Activated CD8-positive, alpha-beta memory T cell treated with anti-CD3 and anti-CD28 coated beads for 36 hours (primary cell): ENCODE data around the gene ABCB6. TPM values are rescaled to one million over a fixed set of nuclear protein-coding genes. Genes with fewer than 3 reads are reported as not detected.

Experiments
- CTCF ChIA-PET: fragments of 350-600 bp; sonication (Branson Sonifier 250); formaldehyde crosslinking; loops from one replicate; lab custom pipeline; 2021; ENCODE audit warnings: antibody characterized with exemption; lab: Charles Lee
- POLR2A ChIA-PET: fragments of 350-600 bp; sonication (Branson Sonifier 250); formaldehyde crosslinking; loops from one replicate; lab custom pipeline; 2021; ENCODE audit warnings: antibody characterized with exemption; lab: Charles Lee
- total RNA-seq, 2 experiments: library from RNA; stranded (reverse); gene quantifications; one replicate each; pipeline ENCODE4 v1.2.3, GENCODE V29; 2021

ABCB6 gene
- total RNA-seq, 2 experiments from 2014 or later = 20.8 to 25.6 TPM

DNA sequence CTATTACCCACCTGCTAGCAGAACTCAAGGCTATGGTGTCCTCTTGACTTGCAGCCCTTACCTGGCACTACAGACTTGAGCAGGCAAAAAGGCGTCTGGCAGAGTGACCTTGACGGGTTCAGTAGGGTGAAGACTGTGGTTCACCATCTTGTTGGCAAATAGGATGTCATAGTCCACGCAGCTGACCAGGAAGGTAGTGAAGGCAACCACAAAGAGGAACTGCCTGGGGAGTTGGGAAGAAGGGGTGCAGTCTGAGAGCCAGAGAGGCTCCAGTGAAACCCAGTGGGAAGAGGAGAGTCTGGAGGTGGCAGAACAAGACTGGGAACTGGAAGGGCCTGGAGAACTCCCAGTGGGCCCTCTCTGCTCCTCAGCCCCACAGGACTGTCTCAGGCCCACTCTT, 6.6 kb upstream of the ABCB6 start:
- ChIA-PET CTCF (no interaction called here), POLR2A (no interaction called here)

DNA sequence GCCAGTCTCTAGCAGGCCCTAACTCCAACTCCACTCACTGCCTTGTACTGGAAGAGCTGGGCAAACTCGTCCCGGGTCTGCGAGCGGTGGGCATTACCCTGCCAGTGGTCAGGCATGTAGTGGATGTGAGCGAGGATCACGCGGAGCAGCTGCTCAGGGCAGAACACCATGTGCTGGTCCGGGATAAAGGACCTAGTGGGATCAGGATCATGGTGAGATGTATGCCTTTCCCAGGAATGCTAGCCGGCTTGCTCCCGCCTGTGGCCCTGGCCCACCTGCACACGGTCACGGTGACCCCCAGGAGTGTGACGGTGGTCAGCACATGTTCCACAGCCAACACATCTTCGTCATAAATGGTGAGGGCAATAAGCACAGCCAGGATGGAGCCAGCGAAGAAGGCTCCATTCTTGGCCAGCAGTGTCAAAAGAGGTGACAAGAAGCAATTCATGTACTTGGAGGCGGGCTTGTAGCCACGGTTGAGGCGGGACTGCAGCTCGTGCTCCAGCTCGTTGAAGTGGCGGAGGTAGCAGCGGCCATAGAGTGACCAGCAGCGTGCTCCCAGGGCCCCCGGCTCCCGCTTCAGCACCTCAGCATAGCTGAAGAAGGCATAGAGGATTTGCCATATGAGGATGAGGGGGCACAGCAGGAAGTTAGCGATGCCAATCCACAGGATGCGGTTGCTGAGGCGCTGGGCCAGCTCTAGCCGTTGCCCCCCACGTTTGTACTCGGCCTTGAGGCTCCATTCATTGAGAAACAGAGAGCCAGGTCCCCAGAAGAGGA, 5.3 kb upstream of the ABCB6 start:
- ChIA-PET CTCF (interaction anchor here (0.6 kb wide), 1 partner anchor 47 kb away, joined by 3 read pairs; the partner anchor contains the start of gene CNPPD1), POLR2A (no interaction called here)

DNA sequence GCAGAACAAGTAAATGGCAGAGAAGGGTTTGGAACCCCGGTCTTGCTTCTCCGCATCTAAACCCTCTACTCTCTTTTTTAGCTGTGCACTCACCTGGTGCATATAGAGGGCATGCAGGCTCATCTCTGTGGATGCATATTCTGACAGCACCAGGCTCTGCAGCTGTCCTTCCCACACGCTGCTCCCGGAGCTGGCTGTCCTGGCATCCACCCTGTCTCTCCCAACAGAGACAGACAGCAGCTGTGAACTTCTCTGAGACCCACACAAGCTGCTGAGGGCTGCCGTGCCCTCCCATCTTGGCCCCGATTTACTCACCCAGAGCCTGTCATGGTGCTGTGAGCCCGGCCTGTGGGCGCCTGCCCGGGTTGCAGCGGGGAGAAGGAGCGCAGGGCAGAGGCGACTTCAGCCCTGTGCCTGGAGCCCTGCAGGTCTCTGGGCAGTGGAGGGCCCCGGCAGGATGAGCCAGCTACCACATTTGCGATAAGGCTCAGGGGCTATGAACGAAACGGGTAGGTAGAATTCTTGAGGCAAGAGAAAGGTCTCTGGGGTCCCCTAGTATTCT, 3.3 kb upstream of the ABCB6 start:
- ChIA-PET CTCF (interaction anchor here (0.7 kb wide), 1 partner anchor 10 kb away, joined by 3 read pairs; no protein-coding TSS in a partner anchor), POLR2A (interaction anchor here (1.1 to 1.4 kb wide), 2 partner anchors 16 to 27 kb away, joined by 4 to 5 read pairs; partner anchors contain the start of gene ZFAND2B)

DNA sequence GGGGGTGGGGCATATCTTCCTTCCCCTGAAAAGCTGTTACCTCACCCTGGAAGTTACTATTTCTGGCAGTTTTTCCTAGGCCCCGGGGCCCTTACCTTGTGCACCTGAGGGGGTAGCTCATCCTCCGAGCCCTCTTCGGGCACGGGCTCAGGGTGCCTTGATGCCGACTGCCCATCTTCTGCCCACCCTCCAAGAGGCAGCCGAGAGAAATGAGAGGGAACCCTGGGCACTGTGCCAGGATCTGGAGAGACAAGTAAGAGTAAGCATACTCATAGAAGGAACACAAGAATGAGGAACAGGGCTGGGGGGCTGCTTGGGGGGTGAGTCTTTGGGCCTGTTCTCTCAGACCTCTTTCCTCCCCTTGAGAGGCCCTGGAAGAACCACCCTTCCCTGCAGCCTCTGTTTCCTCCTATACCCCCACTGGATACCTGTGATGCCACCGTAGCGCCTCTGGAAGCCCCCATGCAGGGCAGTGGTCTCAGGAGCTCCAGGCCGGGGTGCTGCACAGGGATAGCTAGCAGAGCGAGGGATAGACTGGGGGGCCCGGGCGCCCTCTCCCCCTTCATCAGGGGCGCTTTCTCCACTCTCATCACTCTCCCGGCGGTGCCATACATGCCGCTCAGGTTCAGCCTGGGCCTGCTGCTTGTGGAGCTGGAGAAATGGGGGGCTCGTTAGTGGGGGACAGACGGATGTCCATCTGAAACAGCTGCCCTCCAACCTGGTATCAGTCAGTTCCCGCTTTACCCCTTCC, 2.1 kb upstream of the ABCB6 start:
- ChIA-PET POLR2A (interaction anchor here (0.5 to 1.4 kb wide), 2 partner anchors 14 to 44 kb away, joined by 3 to 5 read pairs; partner anchors contain the start of genes CNPPD1 and ZFAND2B), CTCF (interaction anchor here (0.7 to 3.7 kb wide), 3 partner anchors 8 to 57 kb away, joined by 3 to 14 read pairs (median 5); partner anchors contain the start of genes ANKZF1, ATG9A and DNAJB2)

- POLR2A ChIA-PET = interaction anchor here (0.9 to 3.1 kb wide), 10 partner anchors 10 to 65 kb away, joined by 3 to 23 read pairs (median 5); partner anchors contain the start of genes ANKZF1, ATG9A, CNPPD1 and GLB1L
- CTCF ChIA-PET = interaction anchor here (1.8 to 3.7 kb wide), 4 partner anchors 7 to 58 kb away, joined by 4 to 14 read pairs (median 6); partner anchors contain the start of genes ANKZF1, ATG9A and DNAJB2
Measured at GRCh38 chr2:219219784-219220532, 1.2 kb upstream of the ABCB6 start.

DNA sequence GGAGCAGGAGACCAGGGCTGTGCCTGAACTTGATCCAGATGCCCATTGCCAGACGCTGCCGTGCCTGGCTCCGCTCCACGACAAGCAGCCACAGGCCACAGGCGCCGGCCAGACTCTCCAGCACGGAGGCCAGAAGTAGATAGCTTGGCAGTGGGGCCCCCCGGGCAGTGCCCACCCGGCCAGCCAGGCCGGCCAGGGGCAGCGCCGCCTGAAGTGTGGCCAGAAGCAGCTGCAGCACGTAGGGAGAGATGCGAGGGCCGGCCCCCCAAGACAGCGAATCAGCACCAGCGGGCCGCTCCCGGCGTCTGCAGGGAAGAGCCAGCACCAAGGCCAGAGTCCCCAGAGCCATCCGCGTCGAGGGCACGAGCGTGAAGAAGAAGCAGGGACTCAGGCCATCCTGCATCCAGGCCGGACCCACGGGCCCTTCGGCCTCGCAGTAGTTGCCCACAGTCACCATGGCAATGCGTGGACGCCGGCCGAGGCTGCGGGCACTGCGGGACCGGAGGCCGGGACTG, 484 bp downstream of the ABCB6 start:
- POLR2A ChIA-PET = interaction anchor here (0.6 to 3.1 kb wide), 10 partner anchors 10 to 77 kb away, joined by 3 to 23 read pairs (median 6); partner anchors contain the start of genes ANKZF1, ATG9A, GLB1L and STK16
- CTCF ChIA-PET = interaction anchor here (1.1 to 3.7 kb wide), 10 partner anchors 9 to 159 kb away, joined by 3 to 14 read pairs (median 6); partner anchors contain the start of genes DNAJB2 and ZFAND2B

- ChIA-PET CTCF (interaction anchor here (1.3 to 2.5 kb wide), 3 partner anchors 8 to 57 kb away, joined by 3 to 12 read pairs (median 7); no protein-coding TSS in a partner anchor), POLR2A (no interaction called here)
Measured at GRCh38 chr2:219216535-219216915, 2.2 kb downstream of the ABCB6 start.

DNA sequence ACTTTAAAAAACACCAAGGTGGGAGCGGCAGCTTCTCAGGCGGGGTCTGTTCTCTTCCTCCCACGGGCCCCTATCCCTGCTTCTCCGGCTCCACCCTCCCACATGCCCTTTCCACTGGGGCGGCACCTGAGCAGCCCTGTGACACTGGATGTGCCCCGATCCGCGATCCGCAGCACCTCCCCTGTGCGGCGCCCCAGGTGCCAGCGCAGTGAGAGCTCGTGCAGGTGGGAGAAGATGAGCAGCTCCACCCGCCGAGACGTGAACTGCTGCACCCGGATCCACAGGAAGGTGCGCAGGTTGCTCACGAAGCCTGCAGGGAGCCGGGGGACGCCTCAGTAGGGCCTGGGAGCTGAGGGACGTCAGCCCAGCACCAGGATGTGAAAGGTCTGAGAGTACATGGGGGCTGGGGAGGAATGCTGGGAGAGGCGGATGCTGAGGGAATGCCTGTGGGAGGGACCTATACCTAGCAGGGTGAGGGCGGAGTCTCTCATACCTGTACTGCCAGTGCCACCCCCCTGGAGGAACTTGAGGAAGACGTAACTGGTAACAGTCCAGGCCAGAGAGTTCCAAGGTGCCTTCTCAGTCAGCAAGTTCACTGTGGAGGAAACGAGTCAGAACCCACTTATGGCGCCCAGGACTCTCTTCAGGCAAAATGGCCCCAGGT, 2.8 kb downstream of the ABCB6 start:
- POLR2A ChIA-PET = no interaction called here
- CTCF ChIA-PET = interaction anchor here (1.3 to 2.5 kb wide), 2 partner anchors 44 to 57 kb away, joined by 3 to 12 read pairs; no protein-coding TSS in a partner anchor

- ChIA-PET POLR2A (interaction anchor here (0.6 to 0.8 kb wide), 2 partner anchors 14 to 38 kb away, joined by 3 to 10 read pairs; partner anchors contain the start of gene TUBA4B), CTCF (interaction anchor here (0.7 kb wide), 1 partner anchor 39 kb away, joined by 3 read pairs; no protein-coding TSS in a partner anchor)
Measured at GRCh38 chr2:219214786-219215185, 4.0 kb downstream of the ABCB6 start.

DNA sequence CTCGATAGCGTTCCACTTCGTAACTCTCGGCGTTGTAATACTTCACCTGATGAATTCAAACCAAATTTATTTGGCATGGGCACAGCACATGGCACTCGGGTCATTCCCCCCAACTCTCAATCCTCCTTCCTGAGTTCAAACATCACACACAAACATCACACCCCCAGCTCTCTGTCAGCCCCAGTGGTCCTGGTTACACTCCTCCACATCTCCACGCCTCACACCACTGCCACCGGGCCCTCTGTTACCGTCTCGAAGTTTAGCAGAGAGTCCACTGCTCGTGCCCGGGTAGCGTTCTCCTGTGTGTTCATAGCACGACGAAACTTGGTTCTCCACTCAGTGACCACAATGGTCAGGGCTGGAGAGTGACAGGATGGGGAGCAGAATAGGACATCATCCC, 4.6 kb downstream of the ABCB6 start:
- ChIA-PET POLR2A (interaction anchor here (0.8 kb wide), 1 partner anchor 15 kb away, joined by 3 read pairs; no protein-coding TSS in a partner anchor), CTCF (interaction anchor here (0.7 kb wide), 1 partner anchor 38 kb away, joined by 3 read pairs; no protein-coding TSS in a partner anchor)

DNA sequence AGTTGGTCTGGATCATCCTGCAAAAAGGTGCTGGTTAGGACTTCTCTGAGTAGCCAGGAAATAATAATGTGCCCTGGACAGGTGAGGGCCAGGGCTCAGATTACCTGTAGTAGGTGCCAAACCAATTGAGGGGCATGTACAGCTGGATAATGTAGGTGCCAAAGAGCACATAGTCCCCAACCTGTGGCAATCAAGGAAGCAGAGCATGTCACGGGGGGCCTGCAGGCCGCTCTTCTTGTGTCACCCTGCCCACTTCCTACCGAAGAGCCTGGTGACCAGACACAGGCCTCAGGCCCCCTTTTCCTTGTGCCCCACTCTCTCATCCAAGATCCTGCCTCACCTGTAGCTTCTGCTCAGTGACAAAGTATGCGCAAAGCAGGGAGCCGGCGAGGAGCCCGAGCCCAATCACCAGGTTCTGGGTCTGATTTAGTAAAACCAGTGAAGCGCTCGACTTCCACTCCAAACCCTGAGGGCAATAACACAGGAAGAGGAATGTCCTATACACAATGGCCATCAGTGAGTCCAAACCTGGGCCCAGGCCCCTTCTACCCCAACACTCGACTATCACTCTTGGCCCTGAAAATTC, 5.2 kb downstream of the ABCB6 start:
- POLR2A ChIA-PET = no interaction called here
- CTCF ChIA-PET = interaction anchor here (0.6 to 2.5 kb wide), 5 partner anchors 15 to 81 kb away, joined by 3 to 9 read pairs (median 5); no protein-coding TSS in a partner anchor

GRCh38 chr2:219213026-219213415, 5.7 kb downstream of the ABCB6 start:
- POLR2A ChIA-PET = no interaction called here

DNA sequence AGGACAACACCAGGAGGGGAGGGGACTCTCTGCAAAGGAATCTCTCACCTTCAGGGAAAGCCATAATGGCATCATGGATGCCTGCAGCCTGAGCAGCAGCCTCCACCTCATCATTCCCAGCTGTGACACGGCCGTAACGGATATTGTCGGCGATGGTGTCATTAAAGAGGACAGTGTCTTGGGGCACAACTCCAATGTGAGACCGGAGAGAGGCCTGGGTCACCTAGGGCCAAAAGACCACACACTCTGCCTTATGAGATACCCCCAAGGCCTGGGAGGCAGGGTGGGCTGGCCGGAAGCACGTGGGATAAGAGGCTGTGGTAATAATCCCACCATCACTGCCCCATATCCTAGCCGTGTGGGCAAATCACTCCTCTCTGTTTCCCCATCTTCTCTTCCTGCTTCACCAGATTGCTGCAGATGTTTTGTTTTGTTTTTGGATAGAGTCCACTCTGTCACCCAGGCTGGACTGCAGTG, 7.8 kb downstream of the ABCB6 start:
- CTCF ChIA-PET = interaction anchor here (0.7 to 2.5 kb wide), 14 partner anchors 10 to 361 kb away, joined by 3 to 9 read pairs (median 3); partner anchors contain the start of genes OBSL1 and SLC23A3
- POLR2A ChIA-PET = interaction anchor here (0.6 to 1.4 kb wide), 4 partner anchors 34 to 67 kb away, joined by 3 to 4 read pairs (median 4); partner anchors contain the start of genes GLB1L, NHEJ1 and STK16

More at GRCh38 chr2:219213026-219213415, 5.7 kb downstream of the ABCB6 start:
- CTCF ChIA-PET = interaction anchor here (0.6 to 2.5 kb wide), 5 partner anchors 15 to 82 kb away, joined by 3 to 9 read pairs (median 5); no protein-coding TSS in a partner anchor

- ChIA-PET POLR2A (interaction anchor here (0.6 to 1.0 kb wide), 2 partner anchors 40 to 173 kb away, joined by 3 to 4 read pairs; no protein-coding TSS in a partner anchor), CTCF (interaction anchor here (0.7 to 1.5 kb wide), 2 partner anchors 180 to 230 kb away, joined by 3 to 4 read pairs; no protein-coding TSS in a partner anchor)
Measured at GRCh38 chr2:219210196-219210885, 8.4 kb downstream of the ABCB6 start.
